NCI-H2107 treated with DMSO at 0.1 percent for 48 hours (cell line): ENCODE measurements around the gene QPCT.
"Not testable (repeated sequence)": the region's sequence is repeated elsewhere in the genome, so short reads cannot be mapped to it uniquely, and the experiment has no call there.

Experiments
- DNase-seq: peaks from one replicate; lab custom pipeline; 2025; ENCODE audit not compliant: unreplicated experiment; lab: John Stamatoyannopoulos, UW

QPCT gene

DNA sequence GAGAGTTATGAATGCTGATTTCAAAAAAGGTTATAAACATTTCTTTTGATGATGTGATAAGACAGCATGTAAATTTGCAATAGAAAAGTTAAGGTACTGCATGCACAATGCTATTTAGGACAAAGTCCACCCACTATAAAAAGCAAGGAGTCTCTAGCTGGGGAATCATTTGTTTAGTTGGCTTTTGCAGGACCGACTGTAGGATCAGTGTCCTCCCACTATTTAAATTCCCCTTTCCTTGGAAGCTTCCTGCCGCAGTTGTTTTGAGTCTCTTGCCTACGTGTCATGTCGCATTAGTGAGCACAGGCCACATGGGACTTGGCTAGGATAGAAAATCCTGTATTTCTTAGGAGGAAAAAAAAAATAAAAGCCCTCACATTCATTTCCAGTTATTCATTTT lies 13.1 kb downstream of the QPCT start:
- no peak for DNase-seq

DNA sequence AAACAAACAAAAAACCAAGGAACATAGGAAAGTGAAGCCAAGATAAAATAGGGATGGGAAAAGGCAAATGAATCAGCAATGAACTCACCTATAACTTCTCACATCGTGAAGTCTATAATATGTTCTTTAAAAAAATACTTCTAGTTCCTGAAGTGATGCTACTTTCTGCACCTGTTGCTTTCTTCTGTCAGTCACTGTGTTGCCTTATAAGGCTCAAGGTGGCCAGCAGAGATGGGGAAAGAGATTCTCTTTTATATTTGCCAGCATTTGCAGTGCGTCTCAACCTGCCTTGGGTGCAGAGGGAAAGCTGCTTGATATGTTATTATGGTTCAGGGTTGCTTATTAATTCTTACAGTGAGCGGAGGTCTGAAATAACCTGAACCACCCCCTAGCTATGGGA lies 14.0 kb downstream of the QPCT start:
- no peak for DNase-seq

DNA sequence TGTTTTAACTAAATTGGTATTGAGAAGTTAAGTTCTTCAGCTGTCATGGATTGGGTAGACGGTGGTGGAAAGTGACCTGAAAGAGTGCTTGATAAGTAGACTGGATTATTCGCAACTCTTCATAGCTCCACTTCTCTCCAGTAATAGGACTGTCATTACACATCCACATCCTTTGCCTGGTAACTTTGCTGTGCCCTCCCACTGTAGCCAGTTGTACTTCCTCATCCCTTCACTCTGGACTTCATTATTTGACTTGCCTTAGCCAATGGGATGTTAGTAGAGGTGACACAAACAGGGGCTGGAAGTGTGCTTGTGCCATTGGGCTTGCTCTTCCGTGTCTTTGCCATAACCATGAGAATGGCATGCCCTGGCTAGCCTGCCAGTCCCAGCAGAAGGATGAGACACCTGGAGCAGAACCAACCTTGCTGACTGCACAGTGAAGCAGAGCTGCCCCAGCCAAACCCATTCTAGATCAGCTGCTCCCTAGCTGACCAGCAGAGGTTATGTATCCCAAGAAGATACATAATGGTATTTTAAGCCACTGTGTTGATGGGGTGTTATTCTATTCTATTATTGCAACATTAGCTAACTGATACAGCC lies 16.9 kb downstream of the QPCT start:
- no peak for DNase-seq

DNA sequence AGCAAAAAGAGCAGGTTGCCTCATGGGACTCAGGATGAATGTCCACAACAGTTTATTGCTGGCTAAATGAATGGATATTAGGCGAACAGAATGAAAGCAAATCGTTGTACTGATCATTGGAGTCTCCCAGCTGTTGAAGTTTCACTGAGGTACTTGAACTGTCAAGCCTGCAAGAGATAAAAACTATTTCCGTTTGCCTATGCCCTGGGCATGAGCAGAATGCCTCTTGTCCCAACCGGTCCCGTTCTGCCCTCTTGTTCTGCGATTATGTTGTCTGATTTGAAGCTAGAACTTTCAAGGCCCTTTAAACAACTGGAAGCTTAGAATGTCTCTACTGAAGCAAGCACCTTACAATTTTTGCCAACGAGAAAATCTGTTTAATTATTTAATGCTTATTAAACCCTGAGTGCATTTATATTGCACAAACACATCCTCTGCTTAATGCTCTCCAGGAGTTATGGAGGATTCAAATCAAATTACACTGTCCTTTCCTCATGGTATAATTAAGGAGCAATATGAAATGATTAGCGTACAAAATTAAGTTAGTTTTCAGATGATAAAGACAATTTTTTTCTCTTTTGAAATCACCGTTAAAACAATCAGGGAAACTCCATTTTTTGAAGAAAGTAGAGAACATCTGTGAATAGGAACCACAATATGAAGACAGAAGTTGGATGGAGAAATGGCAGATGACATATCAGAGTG lies 17.7 kb downstream of the QPCT start:
- no peak for DNase-seq

DNA sequence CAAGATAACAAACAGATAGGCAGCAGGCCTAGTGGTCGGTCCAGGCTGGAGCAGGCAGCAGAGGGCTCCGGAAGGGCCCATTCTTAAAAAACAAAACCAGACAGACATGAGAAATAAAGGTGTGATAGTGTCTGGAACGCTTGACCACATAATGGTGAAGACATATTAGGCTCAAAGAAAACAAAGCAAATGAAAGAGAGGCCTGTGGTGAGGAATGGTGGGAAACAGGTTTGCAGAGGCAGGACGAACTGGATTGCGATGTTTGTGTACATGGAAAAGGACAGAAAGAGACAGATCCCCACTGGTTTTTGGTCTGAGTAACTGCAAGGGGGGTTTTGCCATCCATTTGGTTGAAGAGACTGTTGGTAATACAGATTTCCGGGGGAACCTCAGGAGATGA lies 19.9 kb downstream of the QPCT start:
- DNase-seq: no peak

DNA sequence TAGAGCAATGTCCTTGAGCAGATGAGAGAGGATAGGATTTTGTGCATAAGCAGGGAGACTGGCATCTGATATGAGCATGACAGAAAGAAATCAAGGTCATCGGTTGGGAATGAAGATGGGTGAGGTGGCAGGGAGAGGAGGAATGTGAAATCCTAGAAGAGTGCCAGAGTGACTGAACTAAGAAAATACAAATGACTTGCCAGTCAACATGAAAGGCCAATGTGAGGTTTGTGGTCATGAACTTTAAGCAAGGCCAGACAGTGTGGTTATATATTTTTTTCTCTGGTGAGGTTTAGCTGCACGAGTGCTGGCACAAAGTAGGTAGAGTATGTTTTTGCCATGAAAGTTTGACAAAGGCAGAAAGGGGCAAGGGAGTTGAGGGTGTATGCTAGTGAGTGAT lies 21.2 kb downstream of the QPCT start:
- DNase-seq: no peak

DNA sequence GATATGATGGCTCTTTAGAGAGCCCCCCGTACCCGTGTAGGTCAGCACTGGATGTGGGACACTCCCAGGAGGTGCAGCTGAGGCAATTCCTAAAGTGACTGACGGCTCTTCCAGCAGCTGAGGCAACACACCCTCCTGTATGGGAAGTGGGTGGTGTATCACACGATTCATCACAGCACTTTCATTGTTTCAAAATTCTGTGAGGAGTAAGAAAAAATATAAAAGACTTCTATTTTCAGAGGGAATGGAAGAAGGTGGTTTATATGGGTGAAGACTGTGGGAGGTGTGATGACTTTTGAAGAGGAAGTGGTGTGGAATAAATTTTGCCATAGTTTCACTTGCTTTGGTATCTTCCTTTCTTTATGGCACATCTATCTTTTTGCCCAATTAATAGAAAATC lies 22.3 kb downstream of the QPCT start:
- no peak for DNase-seq

DNA sequence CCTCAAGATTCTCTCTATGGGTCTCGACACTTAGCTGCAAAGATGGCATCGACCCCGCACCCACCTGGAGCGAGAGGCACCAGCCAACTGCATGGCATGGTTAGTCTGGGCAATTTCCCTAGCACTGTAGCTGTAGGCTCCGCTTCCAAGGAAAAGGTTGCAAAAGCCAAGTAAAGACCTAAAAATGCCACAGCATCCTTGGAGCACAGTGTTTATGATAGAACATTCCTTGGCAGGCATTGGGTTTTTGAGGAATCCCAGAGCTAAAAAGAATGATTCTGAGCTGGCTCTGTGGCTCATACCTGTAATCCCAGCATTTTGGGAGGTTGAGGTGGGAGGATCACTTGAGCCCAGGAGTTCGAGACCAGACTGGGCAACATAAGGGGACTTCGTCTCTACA lies 22.9 kb downstream of the QPCT start:
- no peak for DNase-seq

DNA sequence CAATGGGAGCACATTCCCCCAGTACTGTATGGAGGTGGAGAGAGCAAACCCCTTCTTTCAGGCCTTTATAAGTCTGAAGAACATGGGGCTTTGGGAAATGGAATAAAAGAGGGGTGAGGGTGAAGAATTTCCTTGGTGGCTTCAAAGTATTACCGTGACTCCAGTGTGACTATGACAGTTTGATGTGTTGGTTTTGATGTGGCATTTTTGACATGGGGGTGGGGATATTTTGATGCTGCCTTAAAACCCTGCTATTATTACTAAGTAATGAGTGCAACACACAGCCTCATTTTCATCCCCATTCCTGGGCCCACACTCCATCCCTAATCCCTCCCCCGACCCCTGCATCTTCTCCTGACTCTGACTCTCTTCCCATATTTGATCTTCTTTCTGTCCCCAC lies 23.6 kb downstream of the QPCT start:
- DNase-seq: no peak

DNA sequence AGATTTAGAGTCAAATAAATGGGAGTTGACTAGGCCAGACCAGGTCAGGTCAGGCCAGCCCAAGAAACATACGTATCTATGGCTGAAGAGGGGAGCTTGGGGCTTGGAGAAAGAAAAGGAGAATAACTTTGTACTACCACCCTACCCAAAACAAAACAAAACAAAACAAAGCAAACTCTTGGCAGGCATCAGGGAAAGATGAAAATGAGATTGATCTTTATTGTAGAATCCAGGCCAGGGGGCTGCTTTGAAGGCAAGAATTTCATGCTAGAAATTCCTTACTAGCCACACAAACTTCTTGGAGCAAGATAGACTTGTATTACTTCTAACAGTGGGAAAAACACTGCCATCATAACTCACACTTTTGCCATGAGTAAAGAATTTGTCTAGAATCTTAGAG lies 26.2 kb downstream of the QPCT start:
- DNase-seq: no peak

DNA sequence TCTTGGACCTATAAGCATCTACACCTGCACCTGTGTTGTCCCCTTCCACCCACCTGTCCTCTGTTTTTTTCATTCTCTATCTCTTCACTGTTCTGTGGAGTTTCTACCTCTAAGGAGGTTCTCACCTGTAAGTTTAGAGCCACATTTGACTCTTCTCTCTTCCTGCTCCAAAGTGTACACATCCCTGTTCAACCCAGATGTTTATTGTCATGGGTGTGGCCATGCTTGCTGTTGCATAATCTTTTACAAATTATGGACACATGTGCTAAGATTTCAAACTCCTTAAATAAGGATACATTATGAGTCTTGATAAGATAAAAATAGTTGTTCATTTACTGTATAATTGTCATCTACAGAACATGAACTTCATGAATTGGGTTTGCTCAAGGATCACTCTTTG lies 27.6 kb downstream of the QPCT start:
- no peak for DNase-seq

DNA sequence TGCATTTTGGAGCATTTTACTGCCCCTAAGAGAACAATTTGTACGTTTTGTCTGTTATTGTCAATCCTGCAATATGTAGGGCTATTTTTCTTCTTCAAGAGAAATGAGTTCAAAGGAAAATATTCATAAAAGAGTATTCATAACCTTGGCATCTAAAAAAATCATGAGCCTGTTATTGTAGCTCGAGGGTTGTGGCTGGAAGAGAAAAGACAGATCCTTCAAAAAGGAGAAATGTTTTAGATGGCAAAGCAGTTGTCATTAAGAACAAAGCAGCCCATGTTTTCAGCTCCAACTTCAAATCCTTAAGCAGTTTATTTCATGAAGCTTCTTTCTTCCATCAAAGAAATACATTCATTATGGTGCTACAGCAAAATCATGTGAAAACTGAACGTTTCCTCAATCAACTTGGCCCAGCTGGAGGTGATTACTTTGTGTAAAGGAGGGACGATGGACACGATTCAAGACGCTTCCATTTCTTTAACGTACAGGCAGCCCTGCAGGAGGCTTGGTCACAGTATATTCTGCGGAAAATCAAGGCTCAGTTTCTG lies 31.4 kb downstream of the QPCT start:
- DNase-seq: no peak

DNA sequence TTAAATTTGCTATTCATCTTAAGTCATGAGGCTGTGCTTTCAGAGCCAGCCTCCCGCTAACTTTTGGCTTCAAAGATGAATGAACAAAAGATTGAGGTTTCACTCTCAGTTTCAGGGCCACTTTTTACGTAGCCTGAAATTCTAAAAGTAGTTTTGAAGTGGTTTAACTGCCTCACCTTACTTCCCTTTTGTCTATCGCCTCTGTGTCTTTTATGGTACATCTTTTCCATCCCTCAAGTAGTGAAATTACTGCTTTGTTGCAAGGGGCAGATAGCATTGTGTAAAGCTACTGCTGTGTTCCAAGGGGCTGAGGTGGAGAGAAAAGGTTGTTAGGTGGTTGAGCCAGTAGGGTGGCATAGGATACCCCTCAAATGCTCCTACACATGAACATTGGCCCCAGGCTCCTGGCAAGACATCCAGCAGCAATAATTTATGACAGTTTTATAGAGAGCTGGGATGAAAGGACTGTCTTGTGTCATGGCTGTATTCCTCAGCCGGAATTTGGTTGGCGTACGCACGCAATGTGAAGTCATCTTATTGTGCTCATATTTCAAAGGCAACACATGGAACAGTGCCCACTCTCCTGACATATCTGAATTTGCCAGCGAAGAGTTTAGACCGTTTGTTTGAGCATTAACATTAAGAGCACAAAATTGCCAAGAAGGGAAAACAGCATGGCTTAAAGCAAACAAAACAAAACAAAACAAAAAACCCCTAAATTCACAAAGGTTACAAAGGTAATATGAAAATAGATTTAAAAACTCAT lies 32.2 kb downstream of the QPCT start:
- DNase-seq: peak; percentile 62

DNA sequence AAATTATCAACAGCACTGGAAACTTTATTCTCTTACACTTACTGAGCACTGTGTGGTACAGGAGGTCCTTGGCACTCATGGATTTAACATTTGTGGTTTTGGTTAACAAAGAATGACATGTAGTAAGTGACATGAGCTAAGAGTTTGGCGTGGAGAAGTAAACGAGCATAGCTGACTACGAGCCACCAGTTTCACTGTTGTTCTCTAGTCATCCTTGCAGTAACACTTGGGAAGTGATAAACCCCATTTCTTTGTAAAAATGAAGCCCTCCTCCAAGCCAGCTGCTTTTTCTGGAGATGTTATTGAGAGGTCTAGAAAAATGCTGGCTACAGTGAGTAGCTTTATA lies 32.7 kb downstream of the QPCT start:
- DNase-seq: peak; percentile 62

DNA sequence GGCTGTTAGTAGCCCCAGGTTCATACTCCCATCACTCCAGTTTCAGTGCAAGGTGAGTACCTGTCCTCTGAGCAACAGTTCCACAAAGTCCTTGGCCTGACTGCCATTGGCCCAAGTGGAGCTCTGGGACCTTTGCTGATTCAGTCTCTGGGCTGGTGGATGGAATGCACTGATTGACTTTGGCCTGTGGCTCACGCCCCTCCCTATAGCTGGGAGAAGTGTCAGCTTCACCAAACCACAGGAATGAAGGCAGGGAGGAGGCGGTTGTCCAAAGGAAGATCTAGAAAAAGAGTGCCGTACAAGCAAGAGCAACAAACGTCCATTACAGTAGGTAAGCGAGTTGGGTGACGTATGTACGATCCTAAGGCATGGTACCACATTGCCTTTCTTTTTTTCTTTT lies 34.0 kb downstream of the QPCT start:
- no peak for DNase-seq

DNA sequence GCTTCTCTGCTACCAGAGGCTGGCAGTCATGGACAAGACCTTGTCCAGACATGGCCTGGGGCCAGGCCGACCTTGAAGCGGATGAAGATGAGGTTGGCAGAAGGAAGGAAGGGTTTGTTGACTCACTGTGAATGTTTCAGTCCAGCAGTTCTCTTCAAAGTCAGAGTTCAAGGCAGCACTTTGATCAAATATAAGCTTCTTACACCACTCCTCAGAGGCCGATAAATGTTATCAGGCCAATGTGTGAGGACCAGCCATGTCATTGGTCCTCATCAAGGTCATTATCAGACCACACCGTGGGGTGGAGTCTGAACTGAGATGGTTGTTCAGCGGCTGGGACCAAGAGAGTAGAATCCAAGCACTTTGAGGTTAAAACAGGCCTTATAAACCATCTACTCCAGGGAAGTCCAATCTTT lies 35.5 kb downstream of the QPCT start:
- DNase-seq: no peak

DNA sequence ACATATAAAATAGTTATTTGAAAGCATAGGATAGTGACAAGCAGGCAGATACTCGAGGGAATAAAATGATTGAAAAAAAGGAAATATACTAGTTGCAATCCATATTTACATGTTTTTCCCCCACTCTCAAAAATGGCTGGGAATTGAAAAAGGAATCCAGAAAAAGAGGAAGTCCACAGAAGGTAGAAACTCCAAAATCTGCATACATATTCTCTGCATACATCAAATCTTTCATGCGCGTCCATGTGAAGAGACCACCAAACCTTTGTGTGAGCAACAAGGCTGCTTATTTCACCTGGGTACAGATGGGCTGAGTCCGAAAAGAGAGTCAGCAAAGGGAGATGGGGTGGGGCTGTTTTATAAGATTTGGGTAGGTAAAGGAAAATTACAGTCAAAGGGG lies 36.4 kb downstream of the QPCT start:
- not testable (repeated sequence) for DNase-seq

DNA sequence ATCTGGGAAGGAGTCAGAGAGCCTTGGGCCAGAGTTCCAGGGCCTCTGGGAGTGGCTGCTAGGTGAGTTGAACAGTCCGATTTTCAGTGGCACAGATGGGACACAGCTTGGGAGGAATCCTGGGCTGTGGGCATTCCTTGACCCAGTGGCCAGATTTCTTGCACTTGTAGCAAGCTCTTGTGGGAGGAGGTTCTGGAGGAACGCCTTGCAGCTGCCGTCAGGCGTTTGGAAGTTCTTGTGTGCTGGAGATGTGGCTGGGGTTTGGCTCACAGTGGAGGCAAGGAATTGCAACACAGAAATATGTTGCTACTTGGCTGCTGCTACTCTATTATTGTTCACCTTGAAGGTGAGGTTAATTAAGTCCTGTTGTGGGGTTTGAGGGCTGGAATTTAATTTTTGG lies 39.8 kb downstream of the QPCT start:
- not testable (repeated sequence) for DNase-seq

DNA sequence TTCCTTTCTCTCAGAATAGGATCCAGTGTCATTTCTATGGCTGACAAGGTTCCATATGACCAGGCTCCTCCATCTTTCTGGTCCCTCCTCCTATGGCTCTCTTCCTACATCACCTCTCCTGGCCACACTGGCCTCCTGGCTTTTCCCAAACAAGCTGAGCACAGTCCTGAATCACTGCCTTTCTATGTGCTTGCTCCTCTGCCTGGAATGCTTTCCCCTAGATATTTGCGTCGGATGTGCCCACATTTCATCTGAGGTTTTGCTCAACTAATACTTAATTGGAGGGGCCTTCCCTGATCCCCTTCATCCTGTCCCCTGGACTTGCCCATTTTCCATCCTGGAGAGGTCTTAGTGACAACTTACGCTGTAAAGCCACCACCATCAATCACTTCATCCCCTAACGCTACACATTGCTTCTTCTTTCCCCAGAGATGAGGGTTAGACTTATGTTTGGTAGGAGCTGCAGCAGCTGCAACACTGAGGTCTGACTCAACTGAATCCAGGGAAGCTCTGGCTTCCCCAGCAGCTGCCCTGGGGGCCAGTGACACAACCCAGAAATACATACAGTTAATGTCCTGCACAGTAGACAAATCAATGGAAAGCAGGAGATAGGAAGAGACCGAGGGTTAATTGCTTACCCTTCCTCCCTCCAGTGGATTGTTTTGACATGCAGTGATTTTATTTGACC lies 42.9 kb downstream of the QPCT start:
- DNase-seq: no peak

DNA sequence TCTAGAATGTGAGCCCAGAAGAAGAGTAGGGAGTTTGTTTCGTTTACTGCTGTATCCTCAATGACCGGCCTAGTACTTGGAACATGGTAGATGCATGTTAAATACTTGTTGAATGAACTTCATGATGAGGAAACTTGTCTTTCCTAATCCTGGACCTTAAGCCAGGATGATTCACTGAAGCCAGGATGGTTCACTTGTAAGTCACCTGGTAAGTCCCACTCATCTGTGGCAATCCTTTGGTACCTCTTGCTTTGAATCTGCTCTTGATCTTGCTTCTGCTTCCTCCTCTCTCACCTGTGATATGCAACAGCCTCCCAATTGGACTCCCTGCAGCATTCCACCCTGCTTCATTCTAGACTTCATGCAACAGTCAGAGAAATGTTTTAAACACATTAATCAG lies 43.6 kb downstream of the QPCT start:
- DNase-seq: no peak

DNA sequence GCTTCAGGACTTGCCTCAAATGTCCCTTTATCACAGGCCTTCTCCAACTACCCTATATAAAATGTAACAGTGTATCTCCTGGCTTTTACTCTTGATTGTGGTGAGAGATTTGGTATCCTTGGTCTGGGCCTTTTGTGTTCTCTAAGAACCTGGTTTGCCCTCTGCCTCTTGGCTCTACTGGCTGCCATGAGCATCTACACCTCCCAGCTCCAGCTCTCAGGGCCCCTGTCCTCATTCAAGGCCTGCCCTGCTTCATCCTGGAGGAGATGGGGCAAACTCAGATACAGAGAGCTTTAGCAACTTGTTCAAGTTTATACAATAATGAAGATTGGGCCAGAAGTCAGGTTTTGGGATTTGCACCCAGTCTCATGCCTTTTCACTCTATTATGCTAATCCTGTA lies 45.0 kb downstream of the QPCT start:
- no peak for DNase-seq
